GM12874 (cell line): ENCODE data around the gene OSBPL3.

ENCODE experiments used
- TF ChIP-seq, protein P1 (sequence below): IDR thresholded peaks from 2 replicates; pipeline ENCODE4 v1.5.1; 2011; ENCODE audit warnings: low read depth, mild to moderate bottlenecking, control low read depth, low read length, moderate library complexity; ENCODE audit not compliant: insufficient read depth

OSBPL3 gene

DNA sequence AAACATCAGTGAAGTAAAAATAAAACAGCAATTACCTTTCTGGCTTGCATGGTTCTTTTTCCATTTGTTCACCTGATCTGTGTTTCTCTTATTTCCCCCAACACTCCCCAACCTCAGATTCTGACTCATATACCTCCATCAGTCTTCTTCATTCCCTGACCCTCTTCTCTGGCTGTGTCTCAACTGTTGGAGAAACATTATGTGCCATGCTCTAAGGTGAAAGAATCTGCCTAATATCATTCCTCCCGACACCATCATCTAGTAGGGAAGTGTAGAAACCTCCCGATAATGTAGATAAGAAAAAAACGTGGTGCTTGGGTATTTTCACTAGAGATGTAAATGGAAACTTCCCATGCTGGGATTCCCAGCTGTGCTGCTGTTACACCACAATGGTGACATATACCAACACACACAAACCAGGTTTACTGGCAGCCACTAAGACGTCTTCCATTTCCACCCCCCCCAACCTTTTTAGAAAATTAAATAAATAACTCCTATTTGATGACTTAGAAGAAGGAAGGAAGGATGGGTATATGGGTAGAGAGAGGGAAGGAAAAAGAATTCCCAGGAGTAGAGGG, 63.4 kb downstream of the OSBPL3 start:
- TF ChIP-seq, protein P1, sequence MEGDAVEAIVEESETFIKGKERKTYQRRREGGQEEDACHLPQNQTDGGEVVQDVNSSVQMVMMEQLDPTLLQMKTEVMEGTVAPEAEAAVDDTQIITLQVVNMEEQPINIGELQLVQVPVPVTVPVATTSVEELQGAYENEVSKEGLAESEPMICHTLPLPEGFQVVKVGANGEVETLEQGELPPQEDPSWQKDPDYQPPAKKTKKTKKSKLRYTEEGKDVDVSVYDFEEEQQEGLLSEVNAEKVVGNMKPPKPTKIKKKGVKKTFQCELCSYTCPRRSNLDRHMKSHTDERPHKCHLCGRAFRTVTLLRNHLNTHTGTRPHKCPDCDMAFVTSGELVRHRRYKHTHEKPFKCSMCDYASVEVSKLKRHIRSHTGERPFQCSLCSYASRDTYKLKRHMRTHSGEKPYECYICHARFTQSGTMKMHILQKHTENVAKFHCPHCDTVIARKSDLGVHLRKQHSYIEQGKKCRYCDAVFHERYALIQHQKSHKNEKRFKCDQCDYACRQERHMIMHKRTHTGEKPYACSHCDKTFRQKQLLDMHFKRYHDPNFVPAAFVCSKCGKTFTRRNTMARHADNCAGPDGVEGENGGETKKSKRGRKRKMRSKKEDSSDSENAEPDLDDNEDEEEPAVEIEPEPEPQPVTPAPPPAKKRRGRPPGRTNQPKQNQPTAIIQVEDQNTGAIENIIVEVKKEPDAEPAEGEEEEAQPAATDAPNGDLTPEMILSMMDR = no peak

DNA sequence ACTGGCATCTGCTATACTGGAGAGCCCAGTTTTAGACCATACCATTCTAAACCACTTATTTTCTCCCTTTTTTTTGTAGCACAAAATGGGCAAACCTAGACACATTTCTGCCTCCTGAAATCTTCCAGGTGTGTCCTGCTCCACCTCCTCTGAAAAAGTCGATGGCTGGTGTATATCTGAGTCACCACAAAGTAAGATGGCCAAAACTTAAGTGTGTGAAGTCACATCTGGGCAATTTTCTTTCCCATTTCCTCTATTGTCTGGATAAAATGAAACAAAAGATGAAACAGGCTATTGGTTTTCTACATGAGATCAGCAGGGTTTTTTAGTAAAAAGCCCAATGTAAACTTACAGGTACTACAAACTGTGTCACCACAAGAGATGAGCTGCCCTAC, 65.5 kb downstream of the OSBPL3 start:
- TF ChIP-seq, protein P1 = no peak

DNA sequence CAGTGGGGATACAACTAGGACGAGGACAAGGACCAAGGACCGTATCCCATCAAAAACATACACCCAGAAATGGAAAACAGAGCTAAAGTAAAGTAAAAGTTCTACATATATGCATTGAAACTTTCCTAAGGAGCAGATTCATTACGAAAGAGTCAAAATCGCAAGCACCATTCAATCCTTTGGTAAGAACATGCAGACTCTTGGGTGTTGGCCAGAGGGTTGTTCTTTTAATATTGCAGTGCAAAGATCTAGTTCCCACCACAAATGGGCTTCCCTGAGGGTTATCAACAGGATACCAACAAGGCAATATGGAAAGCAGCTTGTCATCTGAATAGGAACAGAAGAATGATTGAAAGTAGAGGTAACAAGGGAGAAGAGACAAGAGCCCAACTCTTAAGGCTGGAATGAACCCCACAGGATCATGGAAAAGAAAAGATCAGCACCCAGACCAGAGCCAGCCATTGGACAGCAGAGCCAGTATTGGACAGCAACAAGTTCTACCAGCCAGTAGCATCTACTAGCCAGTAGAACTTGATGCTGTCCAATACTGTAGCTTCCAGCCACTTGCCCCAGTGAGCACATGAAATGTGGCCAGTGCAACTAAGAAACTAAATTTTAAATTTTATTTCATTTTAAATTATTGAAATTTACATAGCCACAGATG, 66.0 kb downstream of the OSBPL3 start:
- TF ChIP-seq, protein P1 = no peak

DNA sequence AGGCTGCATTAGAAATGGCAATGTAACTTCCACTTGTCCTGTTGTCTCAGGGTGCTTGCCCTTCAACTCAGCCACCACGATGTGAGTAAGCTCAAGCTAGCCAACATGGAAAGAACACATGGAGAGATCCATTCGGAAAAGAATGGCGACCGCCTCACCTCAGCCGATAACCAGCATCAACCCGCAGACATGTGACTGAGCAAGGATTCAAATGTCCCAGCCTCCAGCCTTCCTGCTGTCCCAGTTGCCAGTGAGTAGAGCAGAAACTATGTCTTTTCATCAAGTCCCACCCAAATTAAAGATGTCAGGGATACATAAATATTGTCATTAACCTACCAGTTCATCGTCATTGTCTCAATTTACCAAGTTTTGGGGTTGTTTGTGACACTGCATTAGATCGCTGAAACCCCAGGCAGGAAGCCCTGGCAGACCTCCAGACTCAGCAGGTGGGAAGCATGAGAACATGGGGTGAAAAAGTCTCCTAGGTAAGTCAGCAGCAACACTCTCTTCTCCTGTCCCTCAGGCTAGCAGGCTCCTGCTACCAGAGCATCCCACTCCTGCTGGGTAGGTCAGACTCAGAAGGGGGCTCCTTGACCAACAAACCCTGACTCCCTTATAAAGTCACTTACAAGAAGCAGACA, 67.0 kb downstream of the OSBPL3 start:
- TF ChIP-seq, protein P1 = no peak

DNA sequence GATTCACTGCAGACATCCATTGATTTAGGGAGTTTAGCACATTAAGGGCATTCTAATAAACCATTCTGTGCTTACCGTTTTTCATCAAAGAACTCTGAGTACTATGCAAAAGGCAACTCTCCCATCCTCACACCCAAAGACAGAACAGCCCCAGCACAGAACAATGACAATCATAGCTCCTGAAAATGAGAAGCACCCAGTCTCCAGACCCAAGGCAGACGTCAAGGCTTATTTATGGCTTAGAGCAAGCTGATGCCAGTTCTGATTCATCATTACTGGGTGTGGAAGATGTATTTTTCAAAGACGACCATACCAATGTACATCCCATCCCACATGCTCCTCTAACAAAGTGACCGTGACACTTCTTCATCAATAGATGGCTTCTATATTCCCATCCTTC, 67.6 kb downstream of the OSBPL3 start:
- TF ChIP-seq, protein P1 = no peak

DNA sequence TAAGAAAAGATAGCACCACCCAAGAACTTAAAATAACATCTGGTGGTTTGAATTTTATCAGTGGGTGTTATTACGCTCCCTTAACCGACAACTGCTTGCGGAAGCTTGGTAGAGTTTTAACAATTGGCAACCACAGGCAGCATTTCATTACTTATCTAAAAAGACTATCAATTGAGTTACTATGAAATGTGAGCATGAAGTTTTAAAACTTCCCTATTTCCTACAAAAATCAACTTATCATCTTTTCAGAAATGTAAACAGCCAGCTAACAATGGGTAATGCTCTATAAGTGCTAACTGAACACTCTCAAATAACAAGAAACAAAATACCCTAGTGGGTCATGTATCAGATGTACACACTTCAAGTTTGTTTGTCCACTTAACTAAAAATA, 68.8 kb downstream of the OSBPL3 start:
- TF ChIP-seq, protein P1 = no peak

DNA sequence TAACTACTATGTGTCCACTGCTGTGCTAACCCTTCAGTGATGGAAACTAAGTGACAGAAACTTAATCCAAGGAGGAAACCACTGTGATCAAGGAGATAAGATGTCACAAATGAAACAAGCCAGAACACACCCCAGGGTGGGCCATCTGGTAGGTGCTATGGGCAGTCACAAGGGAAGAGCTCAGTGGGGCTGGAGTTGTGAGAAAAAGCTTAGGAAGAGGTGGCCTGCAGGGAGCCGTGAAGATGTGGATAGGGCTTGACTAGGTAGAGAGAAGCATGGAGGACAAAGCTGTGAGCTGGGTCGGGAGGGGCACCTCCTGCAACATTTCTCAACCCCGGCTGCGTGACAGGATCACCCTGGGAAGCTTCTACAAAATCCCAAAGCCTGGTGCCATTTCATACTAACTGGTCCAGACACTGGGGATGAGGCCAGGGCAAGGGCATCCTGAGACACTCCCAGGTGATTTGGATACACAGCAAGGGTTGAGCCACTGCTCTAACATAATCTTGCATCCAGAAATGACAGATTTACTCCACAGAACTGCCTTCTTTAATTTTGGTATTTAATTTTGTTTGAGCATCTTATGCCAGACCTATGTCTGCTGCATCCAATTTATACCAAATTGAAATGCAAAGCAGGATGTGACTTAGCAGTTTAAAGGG, 69.3 kb downstream of the OSBPL3 start:
- TF ChIP-seq, protein P1 = no peak
